GM12878 (cell line): ENCODE data around the gene HORMAD2. TPM values are rescaled to one million over a fixed set of nuclear protein-coding genes. Genes with fewer than 3 reads are reported as not detected.

ENCODE experiments used
- ATAC-seq: fragments of 200-7000 bp; cut with Tn5 transposase; 3 replicates; pipeline ENCODE4 v1.9.1; 2020; ENCODE audit warnings: mild to moderate bottlenecking, moderate library complexity
- BruUV-seq: library from RNA; stranded (reverse); fragments of 400-500 nt; replicated peaks from 2 replicates; lab custom pipeline; 2021; lab: Mats Ljungman, UMichigan
- CTCF ChIA-PET: fragments of 300-600 bp; sonication (Branson Sonifier 250); formaldehyde crosslinking; extraction: SDS; loops from one replicate; lab custom pipeline; 2021; ENCODE audit warnings: inconsistent platforms; lab: Yijun Ruan, JAX
- POLR2A ChIA-PET: fragments of 350-600 bp; formaldehyde crosslinking; extraction: SDS; loops from one replicate; lab custom pipeline; 2021; ENCODE audit warnings: inconsistent platforms; lab: Charles Lee
- RAD21 ChIA-PET: fragments of 300-600 bp; sonication (Branson Sonifier 250); formaldehyde crosslinking; loops from one replicate; lab custom pipeline; 2023; ENCODE audit warnings: antibody characterized with exemption; ENCODE audit not compliant: unreplicated experiment; lab: Charles Lee
- SMC1A ChIA-PET: fragments of 300-600 bp; sonication (Branson Sonifier 250); formaldehyde crosslinking; loops from one replicate; lab custom pipeline; 2023; ENCODE audit not compliant: unreplicated experiment, uncharacterized antibody; lab: Charles Lee
- DNase-seq: peaks from one replicate; pipeline ENCODE4 v3.0.0-alpha.2; 2011; ENCODE audit warnings: low read depth, low spot score
- FAIRE-seq: peaks from 3 replicates; lab custom pipeline; 2011; peaks lifted over from hg19 to GRCh38; lab: Jason Lieb, UNC
- H2AFZ ChIP-seq: 2 replicates; pipeline ENCODE4 v1.6.0; 2011; ENCODE audit warnings: low read depth, low read length, control low read depth; ENCODE audit not compliant: control insufficient read depth
- H3K27ac ChIP-seq: 2 replicates; pipeline ENCODE4 v1.5.1; 2011; ENCODE audit warnings: control low read depth; ENCODE audit not compliant: control insufficient read depth, insufficient read depth
- H3K27me3 ChIP-seq, 2 experiments: replicated peaks in 1 of 2; 2 replicates each; pipeline versions ENCODE4 v1.6.0 to v1.6.1; 2011; ENCODE audit warnings: low read length in 1 of 2; ENCODE audit not compliant: control insufficient read depth in 2 of 2, insufficient read depth in 2 of 2
- H3K36me3 ChIP-seq, 2 experiments: 2 replicates each; pipeline ENCODE4 v1.5.1; 2011; ENCODE audit warnings: low read length in 1 of 2; ENCODE audit not compliant: control insufficient read depth in 2 of 2, insufficient read depth in 2 of 2
- H3K4me1 ChIP-seq: 2 replicates; pipeline ENCODE4 v1.6.1; 2011; ENCODE audit warnings: mild to moderate bottlenecking, low read length, moderate library complexity, mixed read lengths; ENCODE audit not compliant: control insufficient read depth, insufficient read depth
- H3K4me2 ChIP-seq: 2 replicates; pipeline ENCODE4 v1.6.0; 2011; ENCODE audit warnings: control low read depth; ENCODE audit not compliant: control insufficient read depth, insufficient read depth
- H3K4me3 ChIP-seq: fragments of 200-600 bp; sonication (generic); 2 replicates; pipeline ENCODE4 v1.5.1; 2016
- H3K79me2 ChIP-seq: 2 replicates; pipeline ENCODE4 v1.6.0; 2011; ENCODE audit warnings: low read length; ENCODE audit not compliant: control insufficient read depth, insufficient read depth
- H3K9ac ChIP-seq: 2 replicates; pipeline ENCODE4 v1.8.0; 2011; ENCODE audit warnings: low read length, control low read depth, mixed read lengths; ENCODE audit not compliant: control insufficient read depth, insufficient read depth
- H3K9me3 ChIP-seq: replicated peaks from 3 replicates; pipeline ENCODE4 v1.5.1; 2011; ENCODE audit warnings: mild to moderate bottlenecking, low read length; ENCODE audit not compliant: control insufficient read depth, insufficient read depth
- H4K20me1 ChIP-seq: 2 replicates; pipeline ENCODE4 v1.6.0; 2011; ENCODE audit not compliant: control insufficient read depth, insufficient read depth
- BMI1 ChIP-seq: fragments of 450-650 bp; IDR thresholded peaks from 2 replicates; pipeline ENCODE4 v1.6.1; 2016; ENCODE audit warnings: mild to moderate bottlenecking, moderate library complexity, borderline replicate concordance
- CBX3 ChIP-seq: fragments of 200-600 bp; sonication (generic); IDR thresholded peaks from 2 replicates; pipeline ENCODE4 v1.6.1; 2016; ENCODE audit warnings: low read depth, borderline replicate concordance
- KDM1A ChIP-seq: fragments of 200-600 bp; sonication (generic); IDR thresholded peaks from 2 replicates; pipeline ENCODE4 v1.6.1; 2016; ENCODE audit warnings: borderline replicate concordance
- NR2C1 ChIP-seq: fragments of 450-650 bp; IDR thresholded peaks from 2 replicates; pipeline ENCODE4 v1.6.1; 2017; ENCODE audit warnings: antibody characterized with exemption, mild to moderate bottlenecking, moderate library complexity
- STAT1 ChIP-seq: fragments of 450-650 bp; conservative IDR thresholded peaks from 2 replicates; pipeline ENCODE4 v1.6.1; 2014; ENCODE audit warnings: antibody characterized with exemption, mild to moderate bottlenecking
- WGBS: methylation state at CpG from one replicate; pipeline ENCODE4 v1.1.6; 2016; ENCODE audit warnings: low lambda C conversion rate; ENCODE audit not compliant: insufficient replicate concordance, insufficient coverage; ENCODE audit errors: missing lambda C conversion rate; 5-methylcytosine and 5-hydroxymethylcytosine counted together
- in situ Hi-C: fragments of 300-500 bp; cut with MboI; formaldehyde crosslinking; loops from 9 replicates; pipeline ENCODE4 v1.14.3; 2018; ENCODE audit warnings: mixed read lengths
- intact Hi-C: fragments of 100-400 bp; cut with micrococcal nuclease; formaldehyde crosslinking; loops from one replicate; pipeline ENCODE4 v1.14.2; 2022; ENCODE audit not compliant: unreplicated experiment
- polyA plus RNA-seq, 11 experiments: library from polyadenylated mRNA; depleted of rRNA in 4 of 11; unstranded in 6 of 11; stranded (reverse) in 5 of 11; fragments of >200 nt; fragmentation: Nextera tagmentation in 4 of 11; fragmentation: Illumina TruSeq in 1 of 11; extraction: Ambion mirVana in 4 of 11; extraction: Trizol in 1 of 11; gene quantifications; 1 replicate in 1 of 11; 2 replicates in 10 of 11; pipeline versions ENCODE4 v1.2.1 to v1.2.3, GENCODE V29; 2011 to 2016; ENCODE audit warnings: inconsistent platforms in 2 of 11, missing spikeins in 2 of 11, low read depth in 1 of 11
- total RNA-seq, 4 experiments: library from RNA; depleted of rRNA in 3 of 4; stranded (reverse); fragments of >200 nt in 3 of 4; fragmentation: Illumina TruSeq in 1 of 4; extraction: Trizol in 1 of 4; gene quantifications; 2 replicates each; pipeline versions ENCODE4 v1.2.1 to v1.2.3, GENCODE V29; 2013 to 2021
- TF ChIP-seq, protein P1 (sequence below): fragments of 450-650 bp; IDR thresholded peaks from 2 replicates; pipeline ENCODE4 v1.6.1; 2016; ENCODE audit warnings: mild to moderate bottlenecking
- TF ChIP-seq, protein P2 (sequence below): IDR thresholded peaks from 2 replicates; pipeline ENCODE4 v1.6.1; 2012; ENCODE audit warnings: mild to moderate bottlenecking, low read depth, low read length

The HORMAD2 gene
- total and polyA plus RNA-seq, 10 of the 15 experiments (the other 5 are each of a cell fraction or from before 2014, with no cell fraction given): 0.07 to 0.13 TPM; not detected in 8

DNA sequence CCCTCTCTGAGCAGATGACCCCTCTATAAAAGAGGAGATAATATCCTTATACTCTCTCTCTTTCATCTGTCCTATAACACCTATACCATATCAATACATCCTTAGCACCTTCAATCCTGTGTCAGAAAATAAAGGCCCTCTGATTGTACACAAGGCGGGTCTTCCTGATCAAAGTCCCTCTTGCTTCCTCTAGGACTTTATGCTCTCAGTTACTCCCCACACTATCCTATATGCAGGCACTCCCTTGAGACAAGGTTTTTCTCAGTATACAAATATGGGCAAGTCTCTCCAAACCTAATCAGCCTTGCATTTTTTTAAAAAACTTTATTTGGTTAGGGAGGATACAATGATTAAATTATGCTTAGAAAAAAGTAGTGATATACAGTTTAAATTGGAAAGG, 17.3 kb upstream of the HORMAD2 start:
- RAD21 ChIA-PET: no interaction called here
- CTCF ChIA-PET: no interaction called here
- Histone ChIP-seq H3K27me3 (no peaks in the 10 kb centered on the region), H3K36me3 (no peaks in the 10 kb centered on the region), H4K20me1 (no peaks in the 10 kb centered on the region), H3K4me1 (no peaks in the 10 kb centered on the region), H3K4me3 (no peak overlapping the region), H3K4me2 (no peak overlapping the region), H3K9ac (no peak overlapping the region), H3K27ac (no peak overlapping the region), H2AFZ (no peak overlapping the region), H3K79me2 (no peaks in the 10 kb centered on the region), H3K9me3 (no peaks in the 10 kb centered on the region; the same call in 2 of the 3 replicates)
- ATAC-seq (no peak), DNase-seq (no peak), FAIRE-seq (no peak)
- POLR2A ChIA-PET: no interaction called here
- no peak for TF ChIP-seq KDM1A
- TF ChIP-seq NR2C1: no peak
- TF ChIP-seq, protein P1, sequence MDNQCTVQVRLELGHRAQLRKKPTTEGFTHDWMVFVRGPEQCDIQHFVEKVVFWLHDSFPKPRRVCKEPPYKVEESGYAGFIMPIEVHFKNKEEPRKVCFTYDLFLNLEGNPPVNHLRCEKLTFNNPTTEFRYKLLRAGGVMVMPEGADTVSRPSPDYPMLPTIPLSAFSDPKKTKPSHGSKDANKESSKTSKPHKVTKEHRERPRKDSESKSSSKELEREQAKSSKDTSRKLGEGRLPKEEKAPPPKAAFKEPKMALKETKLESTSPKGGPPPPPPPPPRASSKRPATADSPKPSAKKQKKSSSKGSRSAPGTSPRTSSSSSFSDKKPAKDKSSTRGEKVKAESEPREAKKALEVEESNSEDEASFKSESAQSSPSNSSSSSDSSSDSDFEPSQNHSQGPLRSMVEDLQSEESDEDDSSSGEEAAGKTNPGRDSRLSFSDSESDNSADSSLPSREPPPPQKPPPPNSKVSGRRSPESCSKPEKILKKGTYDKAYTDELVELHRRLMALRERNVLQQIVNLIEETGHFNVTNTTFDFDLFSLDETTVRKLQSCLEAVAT: no peak
- TF ChIP-seq STAT1: no peak
- TF ChIP-seq, protein P2, sequence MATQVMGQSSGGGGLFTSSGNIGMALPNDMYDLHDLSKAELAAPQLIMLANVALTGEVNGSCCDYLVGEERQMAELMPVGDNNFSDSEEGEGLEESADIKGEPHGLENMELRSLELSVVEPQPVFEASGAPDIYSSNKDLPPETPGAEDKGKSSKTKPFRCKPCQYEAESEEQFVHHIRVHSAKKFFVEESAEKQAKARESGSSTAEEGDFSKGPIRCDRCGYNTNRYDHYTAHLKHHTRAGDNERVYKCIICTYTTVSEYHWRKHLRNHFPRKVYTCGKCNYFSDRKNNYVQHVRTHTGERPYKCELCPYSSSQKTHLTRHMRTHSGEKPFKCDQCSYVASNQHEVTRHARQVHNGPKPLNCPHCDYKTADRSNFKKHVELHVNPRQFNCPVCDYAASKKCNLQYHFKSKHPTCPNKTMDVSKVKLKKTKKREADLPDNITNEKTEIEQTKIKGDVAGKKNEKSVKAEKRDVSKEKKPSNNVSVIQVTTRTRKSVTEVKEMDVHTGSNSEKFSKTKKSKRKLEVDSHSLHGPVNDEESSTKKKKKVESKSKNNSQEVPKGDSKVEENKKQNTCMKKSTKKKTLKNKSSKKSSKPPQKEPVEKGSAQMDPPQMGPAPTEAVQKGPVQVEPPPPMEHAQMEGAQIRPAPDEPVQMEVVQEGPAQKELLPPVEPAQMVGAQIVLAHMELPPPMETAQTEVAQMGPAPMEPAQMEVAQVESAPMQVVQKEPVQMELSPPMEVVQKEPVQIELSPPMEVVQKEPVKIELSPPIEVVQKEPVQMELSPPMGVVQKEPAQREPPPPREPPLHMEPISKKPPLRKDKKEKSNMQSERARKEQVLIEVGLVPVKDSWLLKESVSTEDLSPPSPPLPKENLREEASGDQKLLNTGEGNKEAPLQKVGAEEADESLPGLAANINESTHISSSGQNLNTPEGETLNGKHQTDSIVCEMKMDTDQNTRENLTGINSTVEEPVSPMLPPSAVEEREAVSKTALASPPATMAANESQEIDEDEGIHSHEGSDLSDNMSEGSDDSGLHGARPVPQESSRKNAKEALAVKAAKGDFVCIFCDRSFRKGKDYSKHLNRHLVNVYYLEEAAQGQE: no peak
- no peak for TF ChIP-seq BMI1
- TF ChIP-seq CBX3: no peak
- BruUV-seq: no TSS peak
- intact Hi-C loops: no loop called here
- in situ Hi-C loops: no loop called here
- SMC1A ChIA-PET: no interaction called here
- WGBS: 52% methylated on average over 1 of the region's 1 CpG
